ENCODE results near the gene KRT27.
"Not testable (repeated sequence)": the region's sequence is repeated elsewhere in the genome, so short reads cannot be mapped to it uniquely, and the experiment has no call there.

Gene KRT27

GRCh38 chr17:40760105-40761016 is 22.0 kb downstream of the KRT27 start:
- DNase-seq (ENCODE audit: low read depth in 1 of 2, low spot score in 1 of 2), result no peak

GRCh38 chr17:40755231-40755630 is 27.1 kb downstream of the KRT27 start, which contains the start of gene KRT25:
Gene KRT25, minus strand, starts transcription at chr17:40755331. Its CDS starts 60 bp downstream, at chr17:40755271.
- no peak for DNase-seq (ENCODE audit: low read depth in 1 of 2, low spot score in 1 of 2)

GRCh38 chr17:40753804-40754203 is 28.5 kb downstream of the KRT27 start:
- DNase-seq (ENCODE audit: low read depth in 1 of 2, low spot score in 1 of 2), result no peak

GRCh38 chr17:40751065-40751464 is 31.3 kb downstream of the KRT27 start:
- DNase-seq (ENCODE audit: low read depth in 1 of 2, low spot score in 1 of 2), result no peak

- no peak for DNase-seq (ENCODE audit: low read depth in 1 of 2, low spot score in 1 of 2)
Observed at GRCh38 chr17:40750391-40750790, 32.0 kb downstream of the KRT27 start.

GRCh38 chr17:40748666-40749065 is 33.7 kb downstream of the KRT27 start:
- DNase-seq (ENCODE audit: low read depth in 1 of 2, low spot score in 1 of 2), result not testable (repeated sequence)

GRCh38 chr17:40738553-40738952 is 43.8 kb downstream of the KRT27 start:
- DNase-seq (ENCODE audit: low read depth in 1 of 2, low spot score in 1 of 2), result no peak

GRCh38 chr17:40735016-40735415 is 47.3 kb downstream of the KRT27 start:
- DNase-seq (ENCODE audit: low read depth in 1 of 2, low spot score in 1 of 2), result no peak

- DNase-seq (ENCODE audit: low read depth in 1 of 2, low spot score in 1 of 2), result no peak
Observed at GRCh38 chr17:40734018-40734417, 48.3 kb downstream of the KRT27 start.

- DNase-seq (ENCODE audit: low read depth in 1 of 2, low spot score in 1 of 2), result no peak
Observed at GRCh38 chr17:40730970-40731369, 51.4 kb downstream of the KRT27 start.

- DNase-seq (ENCODE audit: low read depth in 1 of 2, low spot score in 1 of 2), result no peak
Observed at GRCh38 chr17:40727447-40728231, 54.7 kb downstream of the KRT27 start.

GRCh38 chr17:40726919-40727318 is 55.4 kb downstream of the KRT27 start:
- no peak for DNase-seq (ENCODE audit: low read depth in 1 of 2, low spot score in 1 of 2)

All from activated T-helper 1 cell treated with anti-CD3 and anti-CD28 coated beads, Interleukin-2, amount 50 U/mL, for 16 hours (primary cell).